Mesodermal cell (in vitro differentiated cells): Measurements from ENCODE around the gene UBTD2.

Experiments
- H3K27ac ChIP-seq: 2 replicates; pipeline ENCODE4 v1.7.0; 2013; ENCODE audit warnings: mild to moderate bottlenecking, low read depth, low read length, moderate library complexity; ENCODE audit not compliant: severe bottlenecking
- H3K36me3 ChIP-seq: 2 replicates; pipeline ENCODE4 v1.7.1; 2013; ENCODE audit warnings: mild to moderate bottlenecking, low read length, moderate library complexity; ENCODE audit not compliant: control insufficient read depth, insufficient read depth
- H3K4me1 ChIP-seq: one replicate; pipeline ENCODE4 v1.7.1; 2013; ENCODE audit warnings: mild to moderate bottlenecking, low read length; ENCODE audit not compliant: insufficient read depth, control insufficient read depth, poor library complexity, severe bottlenecking
- H3K4me3 ChIP-seq: 2 replicates; pipeline ENCODE4 v1.7.0; 2013; ENCODE audit warnings: low read length, control low read depth, mild to moderate bottlenecking; ENCODE audit not compliant: insufficient read depth, poor library complexity, severe bottlenecking; ENCODE audit errors: extremely low read depth
- H3K9me3 ChIP-seq: 2 replicates; pipeline ENCODE4 v1.7.1; 2013; ENCODE audit warnings: mild to moderate bottlenecking, low read length, moderate library complexity; ENCODE audit not compliant: control insufficient read depth
- WGBS, 2 experiments: methylation state at CpG; one replicate each; pipeline ENCODE4 v1.1.5; 2013; ENCODE audit warnings: missing lambda C conversion rate in 2 of 2; ENCODE audit not compliant: insufficient coverage in 2 of 2; 5-methylcytosine and 5-hydroxymethylcytosine counted together

The UBTD2 gene

GRCh38 chr5:172311605-172312004 is 28.0 kb upstream of the UBTD2 start:
- WGBS, 2 experiments = 93 to 100% methylated on average over 1 to 2 of the region's 4 CpGs

GRCh38 chr5:172311026-172311425 is 27.5 kb upstream of the UBTD2 start:
- no peaks in the 10 kb centered on the region for H3K36me3 ChIP-seq
- H3K4me3 ChIP-seq = no peak overlapping the region
- peaks cover 4% of the 10 kb centered on the region for H3K9me3 ChIP-seq
- 82 to 93% methylated on average over 2 to 3 of the region's 7 CpGs for WGBS, 2 experiments
- no peak overlapping the region for H3K27ac ChIP-seq
- peaks cover 8% of the 10 kb centered on the region for H3K4me1 ChIP-seq

More at GRCh38 chr5:172311605-172312004, 28.0 kb upstream of the UBTD2 start:
- H3K36me3 ChIP-seq = no peaks in the 10 kb centered on the region
- H3K4me3 ChIP-seq = no peak overlapping the region
- peaks cover 8% of the 10 kb centered on the region for H3K4me1 ChIP-seq
- H3K9me3 ChIP-seq = no peaks in the 10 kb centered on the region
- no peak overlapping the region for H3K27ac ChIP-seq

DNA sequence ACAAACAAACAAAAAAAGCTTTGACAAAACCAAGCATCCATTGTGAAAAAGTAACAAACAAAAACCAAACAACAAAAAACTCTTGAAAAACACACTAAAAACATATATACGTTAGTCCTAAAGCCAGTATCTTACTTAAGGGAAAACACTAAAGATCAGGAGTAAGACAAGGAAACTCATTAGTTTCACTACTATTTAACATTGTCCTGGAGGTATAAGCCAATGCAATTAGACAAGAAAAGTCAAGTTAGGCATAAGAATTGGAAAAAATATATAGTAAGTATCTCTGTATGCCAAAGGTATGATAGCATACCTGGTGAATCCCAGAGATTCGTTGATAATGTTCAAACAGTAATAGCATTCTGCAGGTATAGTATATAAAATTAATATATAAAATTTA is 21.8 kb upstream of the UBTD2 start:
- Histone ChIP-seq H3K27ac (no peak overlapping the region), H3K9me3 (peaks cover 13% of the 10 kb centered on the region), H3K4me3 (no peak overlapping the region), H3K4me1 (no peaks in the 10 kb centered on the region), H3K36me3 (no peaks in the 10 kb centered on the region)
- WGBS, 2 experiments = 100% methylated on average over 1 of the region's 2 CpGs; no CpG with 5 or more reads in 1 of the 2 experiments

GRCh38 chr5:172303572-172304335 is 20.2 kb upstream of the UBTD2 start:
- WGBS, 2 experiments = 100% methylated on average over 1 of the region's 3 CpGs; no CpG with 5 or more reads in 1 of the 2 experiments
- H3K4me3 ChIP-seq = no peak overlapping the region
- no peak overlapping the region for H3K27ac ChIP-seq
- H3K9me3 ChIP-seq = peaks cover 13% of the 10 kb centered on the region
- no peaks in the 10 kb centered on the region for H3K36me3 ChIP-seq
- no peaks in the 10 kb centered on the region for H3K4me1 ChIP-seq

GRCh38 chr5:172303162-172303561 is 19.6 kb upstream of the UBTD2 start:
- H3K27ac ChIP-seq = no peak overlapping the region
- no peaks in the 10 kb centered on the region for H3K4me1 ChIP-seq
- 60 to 83% methylated on average over 4 to 5 of the region's 5 CpGs for WGBS, 2 experiments
- H3K36me3 ChIP-seq = no peaks in the 10 kb centered on the region
- no peak overlapping the region for H3K4me3 ChIP-seq
- peaks cover 13% of the 10 kb centered on the region for H3K9me3 ChIP-seq

DNA sequence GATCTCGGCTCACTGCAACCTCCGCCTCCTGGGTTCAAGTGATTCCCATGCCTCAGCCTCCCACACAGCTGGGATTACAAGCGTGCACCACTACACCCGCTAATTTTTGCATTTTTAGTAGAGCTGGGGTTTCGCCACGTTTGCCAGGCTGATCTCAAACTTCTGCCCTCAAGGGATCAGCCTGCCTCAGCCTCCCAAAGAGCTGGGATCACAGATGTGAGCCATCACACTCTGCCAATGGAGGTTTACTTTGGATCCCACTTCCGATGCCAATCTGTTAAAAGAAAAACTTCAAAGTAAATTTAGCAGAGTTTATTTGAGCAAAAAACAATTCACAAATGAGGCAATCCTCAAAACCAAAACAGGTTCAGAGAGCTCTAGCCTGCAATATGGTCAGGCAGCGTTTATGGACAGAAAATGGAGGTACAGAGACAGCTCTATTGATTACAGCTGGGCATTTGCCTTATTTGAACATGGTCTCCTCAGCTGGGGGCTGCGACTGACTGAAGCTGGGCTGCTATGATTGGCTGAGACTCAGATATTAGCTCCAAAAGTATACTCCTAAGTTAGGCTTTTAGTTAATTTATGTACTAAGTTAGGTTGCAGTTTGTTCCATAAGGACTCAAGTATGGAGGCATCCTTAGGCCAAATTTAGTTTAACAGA is 18.6 kb upstream of the UBTD2 start:
- Histone ChIP-seq H3K36me3 (no peaks in the 10 kb centered on the region), H3K4me1 (no peaks in the 10 kb centered on the region), H3K4me3 (no peak overlapping the region), H3K9me3 (peaks cover 13% of the 10 kb centered on the region), H3K27ac (no peak overlapping the region)
- 72 to 77% methylated on average over 7 to 9 of the region's 9 CpGs for WGBS, 2 experiments

DNA sequence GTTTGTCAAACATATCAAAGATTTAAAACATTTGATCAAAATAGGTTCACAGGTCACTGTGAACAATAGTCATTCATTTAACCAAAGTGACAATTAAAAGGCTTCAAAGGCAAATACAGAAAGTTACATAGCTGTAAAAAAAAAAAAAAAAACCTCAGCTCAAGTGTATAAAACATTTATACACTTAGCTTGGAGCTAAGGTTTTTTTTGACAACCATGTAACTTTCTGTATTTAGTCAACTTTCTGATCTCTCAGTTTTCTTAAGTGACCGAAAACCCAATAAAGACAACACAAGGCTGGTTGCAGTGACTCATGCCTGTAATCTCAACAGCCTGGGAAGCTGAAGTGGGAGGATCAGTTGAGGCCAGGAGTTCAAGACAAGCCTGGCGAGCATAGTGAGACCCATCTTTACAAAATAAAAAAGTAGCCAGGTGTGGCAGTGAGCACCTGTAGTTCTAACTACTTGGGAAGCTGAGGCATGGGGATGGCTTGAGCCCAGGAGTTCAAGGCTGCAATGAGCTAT is 16.4 kb upstream of the UBTD2 start:
- no peak overlapping the region for H3K4me3 ChIP-seq
- no peak overlapping the region for H3K27ac ChIP-seq
- WGBS, 2 experiments = 86 to 100% methylated on average over 1 of the region's 2 CpGs
- no peaks in the 10 kb centered on the region for H3K36me3 ChIP-seq
- no peaks in the 10 kb centered on the region for H3K4me1 ChIP-seq
- peaks cover under 1% of the 10 kb centered on the region for H3K9me3 ChIP-seq

DNA sequence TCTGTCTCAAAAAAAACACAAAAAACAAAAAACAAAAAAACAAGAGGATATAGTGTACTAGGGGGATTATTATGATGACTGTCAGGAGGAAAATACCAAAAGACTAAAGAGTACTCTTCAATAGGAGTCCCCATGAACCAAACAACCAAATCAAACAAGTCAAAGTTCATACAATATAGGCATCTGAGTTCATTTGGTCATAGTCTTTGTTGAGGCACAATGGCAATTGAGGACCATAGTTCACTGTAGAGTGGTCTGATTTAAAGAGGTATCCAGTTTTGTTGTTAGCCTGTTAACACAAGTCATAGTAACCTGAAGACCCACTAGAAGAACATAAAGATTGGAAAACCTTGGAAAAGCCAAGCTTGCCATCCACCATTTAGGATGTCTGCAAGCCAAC is 11.3 kb upstream of the UBTD2 start:
- Histone ChIP-seq H3K4me1 (peaks cover 4% of the 10 kb centered on the region), H3K4me3 (no peak overlapping the region), H3K27ac (no peak overlapping the region), H3K9me3 (no peaks in the 10 kb centered on the region), H3K36me3 (no peaks in the 10 kb centered on the region)

DNA sequence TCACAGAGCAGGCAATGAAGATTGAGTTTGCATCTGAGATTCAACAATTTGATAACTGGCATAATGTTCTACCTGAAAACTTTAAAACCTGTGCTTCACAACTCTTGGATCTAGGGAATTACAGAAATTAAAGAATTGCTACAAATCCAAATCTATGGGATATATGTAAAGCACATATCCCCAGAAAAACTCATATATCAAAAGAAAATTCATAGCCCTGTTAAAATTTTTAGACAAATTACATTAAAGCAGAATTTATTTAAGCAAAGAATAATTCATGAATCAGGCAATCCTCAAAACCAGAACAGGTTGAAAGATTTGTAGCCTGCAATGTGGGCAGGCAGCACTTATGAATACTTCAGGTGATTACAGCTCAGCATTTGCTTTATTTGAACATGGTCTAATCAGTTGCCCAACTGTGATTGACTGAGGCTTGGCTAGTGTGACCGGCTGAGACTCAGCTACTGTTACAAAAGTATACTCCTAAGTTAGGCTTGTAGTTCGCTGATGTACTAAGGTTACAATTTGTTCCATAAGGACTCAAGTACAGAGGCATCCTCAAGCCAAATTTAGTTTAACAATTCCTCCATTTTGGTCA is 10.3 kb upstream of the UBTD2 start:
- Histone ChIP-seq H3K36me3 (no peaks in the 10 kb centered on the region), H3K4me3 (no peak overlapping the region), H3K4me1 (peaks cover 4% of the 10 kb centered on the region), H3K9me3 (no peaks in the 10 kb centered on the region), H3K27ac (no peak overlapping the region)
- WGBS, 2 experiments = 80 to 87% methylated on average over 2 of the region's 2 CpGs

GRCh38 chr5:172293054-172293744 is 9.6 kb upstream of the UBTD2 start:
- Histone ChIP-seq H3K9me3 (no peaks in the 10 kb centered on the region), H3K4me1 (peaks cover 4% of the 10 kb centered on the region), H3K4me3 (no peak overlapping the region), H3K27ac (no peak overlapping the region), H3K36me3 (no peaks in the 10 kb centered on the region)
- WGBS, 2 experiments = 66 to 81% methylated on average over 5 of the region's 5 CpGs
